GM23248 (cell line): Measurements from ENCODE around the gene LKAAEAR1. TPM values are rescaled to one million over a fixed set of nuclear protein-coding genes. Genes with fewer than 3 reads are reported as not detected.
A peak's percentile ranks its signal among the peaks of the same experiment; 100 is the strongest.
"Not testable (repeated sequence)": the region's sequence is repeated elsewhere in the genome, so short reads cannot be mapped to it uniquely, and the experiment has no call there.

Source experiments
- DNase-seq: peaks from one replicate; pipeline ENCODE4 v3.0.0-alpha.2; 2015
- H2AFZ ChIP-seq: fragments of 200-600 bp; sonication (generic); 2 replicates; pipeline ENCODE4 v1.6.1; 2016; ENCODE audit warnings: antibody characterized with exemption
- H3F3A ChIP-seq: fragments of 200-600 bp; sonication (generic); 2 replicates; pipeline ENCODE4 v1.6.1; 2016; ENCODE audit warnings: mild to moderate bottlenecking, antibody characterized with exemption, mixed run types; ENCODE audit not compliant: insufficient read depth
- H3K27ac ChIP-seq: fragments of 200-600 bp; sonication (generic); 2 replicates; pipeline ENCODE4 v1.5.1; 2016; ENCODE audit warnings: mild to moderate bottlenecking
- H3K27me3 ChIP-seq: fragments of 200-600 bp; sonication (generic); replicated peaks from 2 replicates; pipeline ENCODE4 v1.6.1; 2016; ENCODE audit warnings: mild to moderate bottlenecking; ENCODE audit not compliant: insufficient read depth
- H3K36me3 ChIP-seq: fragments of 200-600 bp; sonication (generic); 2 replicates; pipeline ENCODE4 v1.6.1; 2016; ENCODE audit warnings: low read depth, mild to moderate bottlenecking
- H3K4me1 ChIP-seq: fragments of 200-600 bp; sonication (generic); 2 replicates; pipeline ENCODE4 v1.6.1; 2016; ENCODE audit warnings: mild to moderate bottlenecking; ENCODE audit not compliant: insufficient read depth
- H3K4me2 ChIP-seq: fragments of 200-600 bp; sonication (generic); one replicate; pipeline ENCODE4 v1.6.1; 2016; ENCODE audit warnings: mild to moderate bottlenecking; ENCODE audit not compliant: unreplicated experiment
- H3K4me3 ChIP-seq: fragments of 200-600 bp; sonication (generic); 2 replicates; pipeline ENCODE4 v1.5.1; 2016; ENCODE audit warnings: mild to moderate bottlenecking
- H3K79me2 ChIP-seq: fragments of 200-600 bp; sonication (generic); 2 replicates; pipeline ENCODE4 v1.6.1; 2016; ENCODE audit warnings: mild to moderate bottlenecking; ENCODE audit not compliant: insufficient read depth
- H3K9ac ChIP-seq: fragments of 200-600 bp; sonication (generic); 2 replicates; pipeline ENCODE4 v1.6.1; 2016; ENCODE audit warnings: mild to moderate bottlenecking
- H3K9me2 ChIP-seq: fragments of 200-600 bp; sonication (generic); 2 replicates; pipeline ENCODE4 v1.6.1; 2016; ENCODE audit warnings: mixed run types, mild to moderate bottlenecking, moderate library complexity; ENCODE audit not compliant: insufficient read depth
- H3K9me3 ChIP-seq: fragments of 200-600 bp; sonication (generic); one replicate; pipeline ENCODE4 v1.6.1; 2017; ENCODE audit warnings: low read depth
- H4K20me1 ChIP-seq: fragments of 200-600 bp; sonication (generic); 2 replicates; pipeline ENCODE4 v1.6.0; 2016; ENCODE audit not compliant: insufficient read depth
- EZH2 ChIP-seq: fragments of 200-600 bp; sonication (generic); IDR thresholded peaks from 2 replicates; pipeline ENCODE4 v1.6.1; 2018; ENCODE audit warnings: antibody characterized with exemption, mild to moderate bottlenecking; ENCODE audit not compliant: insufficient read depth, poor library complexity, severe bottlenecking
- EZH2phosphoT487 ChIP-seq: fragments of 200-600 bp; sonication (generic); IDR thresholded peaks from 2 replicates; pipeline ENCODE4 v1.6.1; 2018; ENCODE audit warnings: antibody characterized with exemption, moderate library complexity, mild to moderate bottlenecking, low read depth; ENCODE audit not compliant: insufficient read depth
- WGBS, 2 experiments: methylation state at CpG; one replicate each; pipeline ENCODE4 v1.1.6; 2015 to 2017; ENCODE audit warnings: low lambda C conversion rate in 2 of 2, low coverage in 1 of 2; ENCODE audit errors: missing lambda C conversion rate in 2 of 2; 5-methylcytosine and 5-hydroxymethylcytosine counted together
- in situ Hi-C: fragments of 300-500 bp; cut with MboI; formaldehyde crosslinking; loops from 2 replicates; pipeline ENCODE4 v1.15.0; 2020
- polyA plus RNA-seq: library from polyadenylated mRNA; unstranded; fragments of >200 nt; fragmentation: Nextera tagmentation; extraction: Ambion mirVana; gene quantifications from 2 replicates; pipeline ENCODE4 v1.2.1, GENCODE V29; 2016
- total RNA-seq: library from RNA; depleted of rRNA; stranded (reverse); fragments of >200 nt; shearing (Covaris generic); gene quantifications from 2 replicates; pipeline ENCODE4 v1.2.3, GENCODE V29; 2014

Gene LKAAEAR1
- total and polyA plus RNA-seq, 2 experiments from 2014 or later = 0.59 to 3.7 TPM

- Histone ChIP-seq H3K79me2 (no peaks in the 10 kb centered on the region), H3K4me2 (no peak overlapping the region), H3K4me1 (no peaks in the 10 kb centered on the region), H3K36me3 (no peaks in the 10 kb centered on the region), H3K9ac (no peak overlapping the region), H3F3A (no peaks in the 10 kb centered on the region), H3K27me3 (peaks cover 23% of the 10 kb centered on the region), H3K9me2 (no peaks in the 10 kb centered on the region), H2AFZ (no peak overlapping the region), H3K9me3 (no peaks in the 10 kb centered on the region), H3K4me3 (no peak overlapping the region), H3K27ac (no peak overlapping the region), H4K20me1 (no peaks in the 10 kb centered on the region)
- TF ChIP-seq EZH2phosphoT487 (no peak), EZH2 (no peak)
- in situ Hi-C loops = no loop called here
- whole genome bisulfite sequencing, 2 experiments = 61 to 63% methylated on average over 11 of the region's 11 CpGs
- DNase-seq = no peak
These were observed 45.1 kb upstream of the LKAAEAR1 start for GRCh38 chr20:64129146-64129782.

- H3K27me3 ChIP-seq = peaks cover 49% of the 10 kb centered on the region
- DNase-seq, H3K79me2 ChIP-seq, H3K4me3 ChIP-seq, H3K9me2 ChIP-seq, H3K4me2 ChIP-seq, H3K36me3 ChIP-seq, H4K20me1 ChIP-seq, H3K27ac ChIP-seq, H3K9ac ChIP-seq, in situ Hi-C loops, H3K4me1 ChIP-seq, H2AFZ ChIP-seq, H3F3A ChIP-seq, H3K9me3 ChIP-seq: not testable (repeated sequence)
- WGBS, 2 experiments = 66 to 72% methylated on average over 11 of the region's 11 CpGs
These were observed 39.3 kb upstream of the LKAAEAR1 start for GRCh38 chr20:64123517-64123916.

- H3K9me2 ChIP-seq, H3K79me2 ChIP-seq, DNase-seq, H3K4me3 ChIP-seq, H3K27ac ChIP-seq, H3K36me3 ChIP-seq, H3F3A ChIP-seq, H3K9me3 ChIP-seq, H3K9ac ChIP-seq, H3K4me1 ChIP-seq, H3K4me2 ChIP-seq, H4K20me1 ChIP-seq, H2AFZ ChIP-seq, in situ Hi-C loops: not testable (repeated sequence)
- 63 to 66% methylated on average over 11 of the region's 11 CpGs for WGBS, 2 experiments
- peaks cover 43% of the 10 kb centered on the region for H3K27me3 ChIP-seq
These were observed 38.7 kb upstream of the LKAAEAR1 start for GRCh38 chr20:64122927-64123326.

DNA sequence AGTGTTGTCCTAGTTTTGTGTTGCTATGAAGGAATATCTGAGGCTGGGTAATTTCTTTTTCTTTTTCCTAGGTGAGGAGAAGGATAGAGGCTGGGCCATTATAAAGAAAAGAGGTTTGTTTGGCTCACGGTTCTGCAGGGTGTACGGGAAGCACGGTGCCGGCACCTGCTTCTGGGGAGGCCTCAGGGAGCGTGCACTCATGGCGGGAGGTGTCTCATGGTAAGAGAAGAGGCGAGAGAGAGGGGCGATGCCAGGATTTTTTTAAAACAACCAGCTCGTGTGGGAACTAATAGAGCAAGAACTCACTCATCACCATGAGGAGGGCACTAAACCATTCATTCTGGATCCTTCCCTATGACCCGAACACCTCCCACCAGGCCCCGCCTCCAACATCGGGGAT, 37.4 kb upstream of the LKAAEAR1 start:
- no peak overlapping the region for H2AFZ ChIP-seq

GRCh38 chr20:64119681-64120341, 35.6 kb upstream of the LKAAEAR1 start:
- H3K27me3 ChIP-seq = peaks cover 37% of the 10 kb centered on the region
- H2AFZ ChIP-seq = peak overlapping the region; percentile 70
- no peaks in the 10 kb centered on the region for H3F3A ChIP-seq
- no peaks in the 10 kb centered on the region for H3K79me2 ChIP-seq
- in situ Hi-C loops = no loop called here
- H3K36me3 ChIP-seq = no peaks in the 10 kb centered on the region
- H3K4me2 ChIP-seq = peak overlapping the region; percentile 74
- H4K20me1 ChIP-seq = no peaks in the 10 kb centered on the region
- WGBS, 2 experiments = 59 to 60% methylated on average over 13 of the region's 14 CpGs
- no peak overlapping the region for H3K27ac ChIP-seq
- no peaks in the 10 kb centered on the region for H3K4me1 ChIP-seq
- no peak overlapping the region for H3K9ac ChIP-seq
- H3K4me3 ChIP-seq = peak overlapping the region; percentile 51
- H3K9me3 ChIP-seq = no peaks in the 10 kb centered on the region
- no peak for DNase-seq
- TF ChIP-seq EZH2 = no peak
- TF ChIP-seq EZH2phosphoT487 = no peak
- H3K9me2 ChIP-seq = no peaks in the 10 kb centered on the region

More for the DNA sequence above, 37.4 kb upstream of the LKAAEAR1 start:
- no peak overlapping the region for H3K4me2 ChIP-seq
- WGBS, 2 experiments = 67 to 73% methylated on average over 12 of the region's 12 CpGs
- H3K79me2 ChIP-seq = no peaks in the 10 kb centered on the region
- no peaks in the 10 kb centered on the region for H3K9me2 ChIP-seq
- H3K27ac ChIP-seq = no peak overlapping the region
- no peak overlapping the region for H3K9ac ChIP-seq
- peaks cover 40% of the 10 kb centered on the region for H3K27me3 ChIP-seq
- no peak for TF ChIP-seq EZH2phosphoT487
- no peak for TF ChIP-seq EZH2
- no peaks in the 10 kb centered on the region for H3F3A ChIP-seq
- no peaks in the 10 kb centered on the region for H4K20me1 ChIP-seq
- no peak for DNase-seq
- no peaks in the 10 kb centered on the region for H3K4me1 ChIP-seq
- no peaks in the 10 kb centered on the region for H3K9me3 ChIP-seq
- no peak overlapping the region for H3K4me3 ChIP-seq
- in situ Hi-C loops = no loop called here
- H3K36me3 ChIP-seq = no peaks in the 10 kb centered on the region
